HG02973 (cell line): ENCODE measurements around the gene ATG2B.
"Not testable (repeated sequence)": the region's sequence is repeated elsewhere in the genome, so short reads cannot be mapped to it uniquely, and the experiment has no call there.

Experiments used
- ATAC-seq: cut with Tn5 transposase; IDR thresholded peaks from one replicate; pipeline ENCODE4 v1.9.1; 2021; ENCODE audit warnings: moderate library complexity; ENCODE audit not compliant: unreplicated experiment

The ATG2B gene

GRCh38 chr14:96383445-96383844, 20.3 kb upstream of the ATG2B start:
- ATAC-seq, result no peak

- ATAC-seq, result peak; percentile 84
Observed at GRCh38 chr14:96380735-96381134, 17.6 kb upstream of the ATG2B start.

GRCh38 chr14:96376093-96376492, 13.0 kb upstream of the ATG2B start:
- no peak for ATAC-seq

- ATAC-seq, result no peak
Observed at GRCh38 chr14:96373538-96373937, 10.4 kb upstream of the ATG2B start.

GRCh38 chr14:96370528-96370927, 7.4 kb upstream of the ATG2B start:
- ATAC-seq, result no peak

- ATAC-seq, result no peak
Observed at GRCh38 chr14:96368534-96368933, 5.4 kb upstream of the ATG2B start.

GRCh38 chr14:96364962-96365361, 1.8 kb upstream of the ATG2B start:
- ATAC-seq, result no peak

GRCh38 chr14:96363751-96364336, 703 bp upstream of the ATG2B start:
- ATAC-seq, result peak; percentile 27

- ATAC-seq, result peak; percentile 36
Observed at GRCh38 chr14:96362071-96362964, 823 bp downstream of the ATG2B start.

GRCh38 chr14:96359959-96360358, 3.2 kb downstream of the ATG2B start:
- ATAC-seq, result no peak

GRCh38 chr14:96357216-96357615, 5.9 kb downstream of the ATG2B start:
- ATAC-seq, result no peak

- ATAC-seq, result no peak
Observed at GRCh38 chr14:96354246-96354645, 8.9 kb downstream of the ATG2B start.

GRCh38 chr14:96352708-96353107, 10.4 kb downstream of the ATG2B start:
- ATAC-seq, result no peak

GRCh38 chr14:96351986-96352385, 11.2 kb downstream of the ATG2B start:
- no peak for ATAC-seq

GRCh38 chr14:96349286-96350075, 13.7 kb downstream of the ATG2B start:
- ATAC-seq, result no peak

- ATAC-seq, result not testable (repeated sequence)
Observed at GRCh38 chr14:96347957-96348356, 15.2 kb downstream of the ATG2B start.

GRCh38 chr14:96345669-96346068, 17.5 kb downstream of the ATG2B start:
- ATAC-seq, result no peak

- ATAC-seq, result no peak
Observed at GRCh38 chr14:96341323-96341722, 21.8 kb downstream of the ATG2B start.

- ATAC-seq, result no peak
Observed at GRCh38 chr14:96338551-96338950, 24.6 kb downstream of the ATG2B start.

- ATAC-seq, result no peak
Observed at GRCh38 chr14:96324219-96324618, 38.9 kb downstream of the ATG2B start.

- no peak for ATAC-seq
Observed at GRCh38 chr14:96320605-96321004, 42.5 kb downstream of the ATG2B start.

- ATAC-seq, result no peak
Observed at GRCh38 chr14:96318836-96319235, 44.3 kb downstream of the ATG2B start.
